ENCODE results near the gene KIF12. TPM values are rescaled to one million over a fixed set of nuclear protein-coding genes. Genes with fewer than 3 reads are reported as not detected.

Gene KIF12
- total and polyA plus RNA-seq, 2 experiments from 2014 or later: 4.2 to 4.3 TPM

GRCh38 chr9:114084282-114085073 is 14.6 kb downstream of the KIF12 start (continued):
- TF ChIP-seq ZNF462 (CRISPR knock-in tag; IDR thresholded peaks at IDR 0.05): no peak
- no peak for TF ChIP-seq JUNB (IDR thresholded peaks at IDR 0.05; ENCODE audit: unreplicated experiment)
- TF ChIP-seq EZH2phosphoT487 (IDR thresholded peaks at IDR 0.05; ENCODE audit: unreplicated experiment): no peak
- no peak for TF ChIP-seq NANOG (IDR thresholded peaks at IDR 0.05; ENCODE audit: borderline replicate concordance)
- TF ChIP-seq POLR2AphosphoS5 (IDR thresholded peaks at IDR 0.05; ENCODE audit: low read depth): no peak

- Mint-ChIP-seq H3K4me1 (no peaks in the 10 kb centered on the region), H3K36me3 (ENCODE audit: low read depth) (no peaks in the 10 kb centered on the region), H3K27me3 (ENCODE audit: insufficient read depth, low read depth, poor library complexity) (peaks cover 11% of the 10 kb centered on the region), H3K4me3 (no peak overlapping the region), H3K9me3 (no peaks in the 10 kb centered on the region), H3K27ac (no peak overlapping the region)
- Histone ChIP-seq H3K9me2 (ENCODE audit: insufficient read depth) (no peaks in the 10 kb centered on the region), H2AFZ (no peak overlapping the region), H3F3A (replicated peaks; ENCODE audit: low read depth) (no peaks in the 10 kb centered on the region), H3K4me2 (no peak overlapping the region), H4K20me1 (replicated peaks; ENCODE audit: insufficient read depth) (no peaks in the 10 kb centered on the region), H3K27me3 (ENCODE audit: insufficient read depth) (no peaks in the 10 kb centered on the region), H3K4me1 (ENCODE audit: insufficient read depth) (no peaks in the 10 kb centered on the region), H3K27ac (ENCODE audit: low read depth) (no peak overlapping the region), H3K36me3 (ENCODE audit: insufficient read depth) (no peaks in the 10 kb centered on the region), H3K79me2 (replicated peaks; ENCODE audit: insufficient read depth) (no peaks in the 10 kb centered on the region), H3K4me3 (no peak overlapping the region)
- ATAC-seq (no peak), DNase-seq (ENCODE audit: low spot score) (no peak)
- TF ChIP-seq ZNF114 (CRISPR knock-in tag; IDR thresholded peaks at IDR 0.05): no peak
- no peak for TF ChIP-seq POLR2AphosphoS5 (IDR thresholded peaks at IDR 0.05; ENCODE audit: low read depth)
- TF ChIP-seq STAT1 (IDR thresholded peaks at IDR 0.05; ENCODE audit: unreplicated experiment): no peak
- TF ChIP-seq CTCF (conservative IDR thresholded peaks at IDR 0.05; ENCODE audit: low read depth in 2 of 2): no peak
- no peak for TF ChIP-seq EZH2 (IDR thresholded peaks at IDR 0.05; ENCODE audit: low read depth, unreplicated experiment)
These were observed 15.4 kb downstream of the KIF12 start for GRCh38 chr9:114083666-114084065.
